Measurements from ENCODE around the gene APRT.

GRCh38 chr16:88809676-88810165 lies 2.0 kb downstream of the APRT start:
- TF ChIP-seq POLR2A (IDR thresholded peaks at IDR 0.05): no peak
- TF ChIP-seq, protein P1, sequence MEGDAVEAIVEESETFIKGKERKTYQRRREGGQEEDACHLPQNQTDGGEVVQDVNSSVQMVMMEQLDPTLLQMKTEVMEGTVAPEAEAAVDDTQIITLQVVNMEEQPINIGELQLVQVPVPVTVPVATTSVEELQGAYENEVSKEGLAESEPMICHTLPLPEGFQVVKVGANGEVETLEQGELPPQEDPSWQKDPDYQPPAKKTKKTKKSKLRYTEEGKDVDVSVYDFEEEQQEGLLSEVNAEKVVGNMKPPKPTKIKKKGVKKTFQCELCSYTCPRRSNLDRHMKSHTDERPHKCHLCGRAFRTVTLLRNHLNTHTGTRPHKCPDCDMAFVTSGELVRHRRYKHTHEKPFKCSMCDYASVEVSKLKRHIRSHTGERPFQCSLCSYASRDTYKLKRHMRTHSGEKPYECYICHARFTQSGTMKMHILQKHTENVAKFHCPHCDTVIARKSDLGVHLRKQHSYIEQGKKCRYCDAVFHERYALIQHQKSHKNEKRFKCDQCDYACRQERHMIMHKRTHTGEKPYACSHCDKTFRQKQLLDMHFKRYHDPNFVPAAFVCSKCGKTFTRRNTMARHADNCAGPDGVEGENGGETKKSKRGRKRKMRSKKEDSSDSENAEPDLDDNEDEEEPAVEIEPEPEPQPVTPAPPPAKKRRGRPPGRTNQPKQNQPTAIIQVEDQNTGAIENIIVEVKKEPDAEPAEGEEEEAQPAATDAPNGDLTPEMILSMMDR (IDR thresholded peaks at IDR 0.05): no peak
- no peak for TF ChIP-seq POLR2AphosphoS5 (IDR thresholded peaks at IDR 0.05)

Data from prostate gland (tissue), 2 donors.